A673 (cell line): ENCODE data around the gene FASN. TPM values are rescaled to one million over a fixed set of nuclear protein-coding genes. Genes with fewer than 3 reads are reported as not detected.

Experiments
- BruUV-seq: library from RNA; stranded (reverse); fragments of 400-500 nt; replicated peaks from 2 replicates; lab custom pipeline; 2021; lab: Mats Ljungman, UMichigan
- CTCF ChIA-PET: fragments of 300-600 bp; sonication (Branson Sonifier 250); formaldehyde crosslinking; loops from one replicate; lab custom pipeline; 2022; ENCODE audit warnings: antibody characterized with exemption; lab: Charles Lee
- POLR2A ChIA-PET: fragments of 300-600 bp; sonication (Branson Sonifier 250); formaldehyde crosslinking; loops from one replicate; lab custom pipeline; 2022; ENCODE audit warnings: antibody characterized with exemption; ENCODE audit not compliant: low non-redundant PET; lab: Charles Lee
- DNase-seq: peaks from one replicate; pipeline ENCODE4 v3.0.0-alpha.2; 2015; ENCODE audit warnings: low spot score
- H3K27ac ChIP-seq: fragments of 200-600 bp; sonication (generic); 2 replicates; pipeline ENCODE4 v1.5.1; 2016; ENCODE audit warnings: mixed run types, low read depth, mild to moderate bottlenecking, mixed read lengths, antibody characterized with exemption, low read length; ENCODE audit not compliant: poor library complexity, severe bottlenecking
- H3K27me3 ChIP-seq: fragments of 200-600 bp; sonication (generic); replicated peaks from 2 replicates; pipeline ENCODE4 v1.6.1; 2017; ENCODE audit warnings: mixed run types, low read depth, mild to moderate bottlenecking, mixed read lengths, antibody characterized with exemption, low read length; ENCODE audit not compliant: insufficient read depth, poor library complexity
- H3K36me3 ChIP-seq: fragments of 200-600 bp; sonication (generic); 2 replicates; pipeline ENCODE4 v1.6.1; 2016; ENCODE audit warnings: mixed run types, mild to moderate bottlenecking, mixed read lengths, antibody characterized with exemption, low read length; ENCODE audit not compliant: insufficient read depth, poor library complexity, severe bottlenecking
- H3K4me1 ChIP-seq: fragments of 200-600 bp; sonication (generic); 2 replicates; pipeline ENCODE4 v1.6.1; 2017; ENCODE audit warnings: mixed run types, mild to moderate bottlenecking, mixed read lengths, antibody characterized with exemption, low read length; ENCODE audit not compliant: insufficient read depth, poor library complexity, severe bottlenecking
- H3K4me3 ChIP-seq: fragments of 200-600 bp; sonication (generic); 2 replicates; pipeline ENCODE4 v1.5.1; 2016; ENCODE audit warnings: low read depth, mixed run types, mild to moderate bottlenecking, mixed read lengths, low read length; ENCODE audit not compliant: poor library complexity, severe bottlenecking
- H3K9me3 ChIP-seq: fragments of 200-600 bp; sonication (generic); 2 replicates; pipeline ENCODE4 v1.6.1; 2016; ENCODE audit warnings: mixed run types, low read depth, mild to moderate bottlenecking, mixed read lengths, antibody characterized with exemption, low read length; ENCODE audit not compliant: poor library complexity, severe bottlenecking
- CTCF ChIP-seq: fragments of 300-800, 200-600 bp; sonication (generic); conservative IDR thresholded peaks from 2 replicates; pipeline ENCODE4 v1.5.1; 2017; ENCODE audit warnings: low read depth, mild to moderate bottlenecking, antibody characterized with exemption, low read length, moderate library complexity, mixed read lengths
- EZH2 ChIP-seq: fragments of 200-600 bp; sonication (generic); IDR thresholded peaks from 2 replicates; pipeline ENCODE4 v1.6.1; 2017; ENCODE audit warnings: borderline replicate concordance, low read depth, mild to moderate bottlenecking, mixed read lengths, antibody characterized with exemption, low read length; ENCODE audit not compliant: poor library complexity, severe bottlenecking
- intact Hi-C: fragments of 100-400 bp; cut with micrococcal nuclease; formaldehyde crosslinking; loops from one replicate; pipeline ENCODE4 v1.10.0; 2022; ENCODE audit not compliant: unreplicated experiment
- total RNA-seq: library from RNA; stranded (reverse); gene quantifications from 2 replicates; pipeline ENCODE4 v1.2.3, GENCODE V29; 2021

Gene FASN
- total RNA-seq, 1 experiment from 2014 or later = 591 TPM

- POLR2A ChIA-PET = interaction anchor here (0.6 kb wide), 1 partner anchor 91 kb away, joined by 5 read pairs; no protein-coding TSS in a partner anchor
Observed at GRCh38 chr17:82117139-82118090, 19.4 kb upstream of the FASN start.

DNA sequence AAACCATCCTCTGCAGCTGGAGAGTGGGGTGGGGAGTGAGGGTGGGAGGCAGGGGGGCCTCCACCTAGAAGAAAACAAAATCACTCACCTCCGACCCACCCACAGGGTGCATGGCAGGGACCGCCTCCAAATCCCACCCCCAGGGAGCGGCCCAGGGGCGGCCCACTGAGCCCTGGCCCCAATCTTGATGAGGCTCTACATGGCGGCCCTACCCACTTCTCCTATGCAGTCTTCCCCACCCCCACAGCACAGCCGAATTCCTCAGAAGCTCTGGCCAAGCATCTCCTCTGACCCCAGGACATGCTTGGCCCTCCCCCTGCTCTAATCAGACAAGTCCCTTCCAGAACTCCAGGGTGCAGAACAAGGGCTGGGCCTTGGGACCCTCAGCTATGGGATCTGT lies 18.2 kb upstream of the FASN start:
- POLR2A ChIA-PET = no interaction called here
- H3K27me3 ChIP-seq = no peaks in the 10 kb centered on the region

More at GRCh38 chr17:82117139-82118090, 19.4 kb upstream of the FASN start:
- intact Hi-C loops = no loop called here
- Histone ChIP-seq H3K27me3 (no peaks in the 10 kb centered on the region), H3K4me1 (no peaks in the 10 kb centered on the region), H3K36me3 (no peaks in the 10 kb centered on the region), H3K27ac (no peak overlapping the region), H3K9me3 (no peaks in the 10 kb centered on the region), H3K4me3 (no peak overlapping the region)
- BruUV-seq = no TSS peak
- CTCF ChIA-PET = no interaction called here
- no peak for TF ChIP-seq CTCF
- TF ChIP-seq EZH2 = no peak
- no peak for DNase-seq

DNA sequence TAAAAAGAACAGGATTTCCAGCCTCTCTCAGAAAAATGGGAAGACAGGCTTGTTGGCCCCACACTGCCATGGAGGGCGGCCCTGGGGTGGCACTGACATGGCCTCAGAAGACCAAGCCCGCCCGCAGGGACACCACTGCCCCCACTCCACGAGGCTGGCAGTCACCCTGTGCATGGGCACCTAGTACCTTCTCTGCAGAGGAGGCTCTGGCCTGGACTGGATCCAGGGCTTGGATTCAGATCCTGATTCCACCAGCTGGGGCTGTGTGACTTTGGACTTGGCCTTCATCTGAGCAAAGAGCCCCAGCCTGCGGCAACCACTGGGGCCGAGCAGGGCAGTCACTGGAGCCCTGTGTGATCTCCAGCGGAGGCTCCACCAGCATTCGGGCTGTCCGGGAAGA lies 16.8 kb upstream of the FASN start:
- POLR2A ChIA-PET = no interaction called here
- intact Hi-C loops = no loop called here
- no peak for TF ChIP-seq CTCF
- no peak for TF ChIP-seq EZH2

More for the DNA sequence above, 18.2 kb upstream of the FASN start:
- H3K4me1 ChIP-seq = no peaks in the 10 kb centered on the region
- no peak overlapping the region for H3K27ac ChIP-seq
- no peak overlapping the region for H3K4me3 ChIP-seq
- CTCF ChIA-PET = no interaction called here
- H3K36me3 ChIP-seq = no peaks in the 10 kb centered on the region
- TF ChIP-seq CTCF = no peak
- no peaks in the 10 kb centered on the region for H3K9me3 ChIP-seq
- intact Hi-C loops = no loop called here
- no TSS peak for BruUV-seq
- no peak for DNase-seq

More for the DNA sequence above, 16.8 kb upstream of the FASN start:
- Histone ChIP-seq H3K36me3 (no peaks in the 10 kb centered on the region), H3K4me1 (no peaks in the 10 kb centered on the region), H3K27me3 (no peaks in the 10 kb centered on the region), H3K27ac (no peak overlapping the region), H3K9me3 (no peaks in the 10 kb centered on the region), H3K4me3 (no peak overlapping the region)
- CTCF ChIA-PET = no interaction called here
- no peak for DNase-seq
- no TSS peak for BruUV-seq
